H1 (cell line): ENCODE results near the gene FTL. TPM values are rescaled to one million over a fixed set of nuclear protein-coding genes. Genes with fewer than 3 reads are reported as not detected.

Experiments used
- CTCF ChIA-PET: fragments of 300-600 bp; sonication (Branson Sonifier 250); formaldehyde crosslinking; loops from one replicate; lab custom pipeline; 2021; ENCODE audit not compliant: partially characterized antibody; lab: Charles Lee
- POLR2A ChIA-PET: fragments of 300-600 bp; sonication (Branson Sonifier 250); formaldehyde crosslinking; loops from one replicate; lab custom pipeline; 2021; ENCODE audit warnings: inconsistent platforms; ENCODE audit not compliant: partially characterized antibody; lab: Charles Lee
- DNase-seq, 2 experiments: peaks; one replicate each; pipeline versions ENCODE4 v3.0.0 to v3.0.0-alpha.2; 2010 to 2022; ENCODE audit warnings: low spot score in 2 of 2, low read depth in 1 of 2, mixed read lengths in 1 of 2
- FAIRE-seq: peaks from 2 replicates; lab custom pipeline; 2011; peaks lifted over from hg19 to GRCh38; lab: Jason Lieb, UNC
- H2AFZ ChIP-seq: 2 replicates; pipeline ENCODE4 v1.8.1; 2012; ENCODE audit warnings: low read length, inconsistent platforms
- H2AK5ac ChIP-seq: 2 replicates; pipeline ENCODE4 v1.6.1; 2013; ENCODE audit warnings: low read depth, low read length
- H2BK120ac ChIP-seq: replicated peaks from 2 replicates; pipeline ENCODE3; 2013; ENCODE audit warnings: low read depth, low read length, inconsistent platforms
- H2BK12ac ChIP-seq: 2 replicates; pipeline ENCODE4 v1.6.1; 2013; ENCODE audit warnings: low read depth, low read length
- H2BK15ac ChIP-seq: 2 replicates; pipeline ENCODE4 v1.6.1; 2013; ENCODE audit warnings: low read length
- H2BK20ac ChIP-seq: 2 replicates; pipeline ENCODE4 v1.6.1; 2013; ENCODE audit warnings: low read length
- H2BK5ac ChIP-seq: 2 replicates; pipeline ENCODE4 v1.6.1; 2013; ENCODE audit warnings: low read depth, low read length
- H3K14ac ChIP-seq: 2 replicates; pipeline ENCODE4 v1.6.1; 2013; ENCODE audit warnings: inconsistent platforms; ENCODE audit not compliant: insufficient read length
- H3K18ac ChIP-seq: 2 replicates; pipeline ENCODE4 v1.6.1; 2013; ENCODE audit warnings: low read length; ENCODE audit errors: extremely low read depth
- H3K23ac ChIP-seq: 2 replicates; pipeline ENCODE4 v1.6.1; 2013; ENCODE audit warnings: inconsistent platforms; ENCODE audit not compliant: insufficient read length
- H3K23me2 ChIP-seq: 2 replicates; pipeline ENCODE4 v1.6.1; 2013; ENCODE audit warnings: low read depth, low read length
- H3K27ac ChIP-seq: 2 replicates; pipeline ENCODE4 v1.6.1; 2011; ENCODE audit warnings: low read depth, low read length, inconsistent platforms
- H3K27me3 ChIP-seq, 4 experiments: replicated peaks in 1 of 4; 1 replicate in 1 of 4; 2 replicates in 3 of 4; pipeline versions ENCODE4 v1.6.1 to v1.8.1; 2011 to 2013; ENCODE audit warnings: low read length in 3 of 4, mild to moderate bottlenecking in 3 of 4, inconsistent platforms in 2 of 4, mixed read lengths in 2 of 4, moderate library complexity in 1 of 4; ENCODE audit not compliant: control insufficient read depth in 3 of 4, insufficient read depth in 3 of 4; ENCODE audit errors: extremely low read depth in 1 of 4
- H3K36me3 ChIP-seq, 4 experiments: 2 replicates each; pipeline versions ENCODE4 v1.6.1 to v1.8.1; 2011 to 2013; ENCODE audit warnings: mild to moderate bottlenecking in 4 of 4, low read length in 3 of 4, moderate library complexity in 2 of 4, control low read depth in 1 of 4, inconsistent platforms in 1 of 4; ENCODE audit not compliant: insufficient read depth in 4 of 4, control insufficient read depth in 2 of 4
- H3K4ac ChIP-seq: replicated peaks from 2 replicates; pipeline ENCODE3; 2013; ENCODE audit warnings: low read length, low read depth, mixed read lengths, inconsistent platforms; ENCODE audit not compliant: insufficient read length
- H3K4me1 ChIP-seq, 4 experiments: replicated peaks in 1 of 4; 1 replicate in 1 of 4; 2 replicates in 3 of 4; pipeline versions ENCODE4 v1.6.1 to v1.8.1; 2011 to 2013; ENCODE audit warnings: low read length in 3 of 4, inconsistent platforms in 2 of 4, mixed read lengths in 1 of 4; ENCODE audit not compliant: insufficient read depth in 4 of 4, control insufficient read depth in 3 of 4
- H3K4me2 ChIP-seq, 2 experiments: 2 replicates each; pipeline versions ENCODE4 v1.6.1 to v1.8.1; 2011 to 2013; ENCODE audit warnings: low read depth in 2 of 2, low read length in 2 of 2, control low read depth in 1 of 2, inconsistent platforms in 1 of 2, mild to moderate bottlenecking in 1 of 2; ENCODE audit not compliant: insufficient read depth in 1 of 2
- H3K4me3 ChIP-seq, 4 experiments: fragments of 200-600, 300-600 bp in 1 of 4; sonication (generic), shearing (Covaris generic), sonication (Bioruptor Twin) in 1 of 4; 2 replicates each; pipeline versions ENCODE4 v1.5.1 to v1.8.1; 2011 to 2016; ENCODE audit warnings: low read length in 4 of 4, low read depth in 3 of 4, control low read depth in 2 of 4, inconsistent platforms in 2 of 4, mild to moderate bottlenecking in 2 of 4, mixed read lengths in 1 of 4, moderate library complexity in 1 of 4; ENCODE audit not compliant: insufficient read depth in 2 of 4; ENCODE audit errors: extremely low read depth in 1 of 4
- H3K56ac ChIP-seq: replicated peaks from 2 replicates; pipeline ENCODE3; 2013; ENCODE audit warnings: low read depth, mild to moderate bottlenecking, mixed read lengths, low read length, inconsistent platforms; ENCODE audit not compliant: insufficient read length
- H3K79me1 ChIP-seq: 2 replicates; pipeline ENCODE4 v1.6.1; 2013; ENCODE audit warnings: low read depth, low read length, control low read depth
- H3K79me2 ChIP-seq, 2 experiments: 2 replicates each; pipeline versions ENCODE4 v1.6.1 to v1.8.1; 2012 to 2013; ENCODE audit warnings: low read length in 2 of 2, mild to moderate bottlenecking in 2 of 2, inconsistent platforms in 1 of 2; ENCODE audit not compliant: insufficient read depth in 2 of 2, control insufficient read depth in 1 of 2
- H3K9ac ChIP-seq, 4 experiments: replicated peaks in 1 of 4; 1 replicate in 1 of 4; 2 replicates in 3 of 4; pipeline versions ENCODE4 v1.6.1 to v1.8.1; 2011 to 2013; ENCODE audit warnings: low read depth in 3 of 4, low read length in 3 of 4, control low read depth in 2 of 4, mild to moderate bottlenecking in 2 of 4, moderate library complexity in 2 of 4, inconsistent platforms in 1 of 4; ENCODE audit errors: extremely low read depth in 1 of 4
- H3K9me3 ChIP-seq, 2 experiments: 2 replicates each; pipeline versions ENCODE4 v1.6.1 to v1.8.1; 2012 to 2013; ENCODE audit warnings: mild to moderate bottlenecking in 2 of 2, moderate library complexity in 2 of 2, control low read depth in 1 of 2, inconsistent platforms in 1 of 2, low read depth in 1 of 2, low read length in 1 of 2, mixed read lengths in 1 of 2; ENCODE audit not compliant: insufficient read depth in 2 of 2
- H4K20me1 ChIP-seq, 2 experiments: replicated peaks in 1 of 2; 2 replicates each; pipeline versions ENCODE3 to v1.8.1; 2011 to 2013; ENCODE audit warnings: inconsistent platforms in 2 of 2, low read length in 2 of 2, mild to moderate bottlenecking in 1 of 2; ENCODE audit not compliant: insufficient read depth in 2 of 2, control insufficient read depth in 1 of 2
- H4K5ac ChIP-seq: 2 replicates; pipeline ENCODE4 v1.6.1; 2013; ENCODE audit warnings: low read length, low read depth, mixed read lengths, inconsistent platforms; ENCODE audit not compliant: insufficient read length
- H4K8ac ChIP-seq: 2 replicates; pipeline ENCODE4 v1.8.0; 2013; ENCODE audit warnings: mild to moderate bottlenecking, moderate library complexity, low read length, inconsistent platforms; ENCODE audit not compliant: insufficient read depth; ENCODE audit errors: extremely low read depth
- H4K91ac ChIP-seq: replicated peaks from 2 replicates; pipeline ENCODE3; 2013; ENCODE audit warnings: low read length, mixed read lengths, inconsistent platforms; ENCODE audit not compliant: insufficient read length
- ASH2L ChIP-seq: fragments of 200-600, 300-600 bp; sonication (generic); IDR thresholded peaks from one replicate; pipeline ENCODE4 v1.7.1; 2017; ENCODE audit warnings: low read length
- CREB1 ChIP-seq: IDR thresholded peaks from 2 replicates; pipeline ENCODE4 v1.6.1; 2012; ENCODE audit warnings: inconsistent platforms
- CTBP2 ChIP-seq: IDR thresholded peaks from 2 replicates; pipeline ENCODE4 v1.7.0; 2011; ENCODE audit warnings: borderline replicate concordance, mild to moderate bottlenecking, moderate library complexity, mixed read lengths, low read length; ENCODE audit not compliant: insufficient read depth, insufficient read length
- EZH2 ChIP-seq: fragments of 200-600 bp; sonication (generic); IDR thresholded peaks from 2 replicates; pipeline ENCODE4 v1.7.1; 2012; ENCODE audit warnings: low read depth, mild to moderate bottlenecking, moderate library complexity, low read length, inconsistent platforms; ENCODE audit not compliant: severe bottlenecking
- GABPA ChIP-seq: IDR thresholded peaks from 2 replicates; pipeline ENCODE4 v1.6.1; 2011; ENCODE audit warnings: mild to moderate bottlenecking, low read length, moderate library complexity, borderline replicate concordance; ENCODE audit not compliant: insufficient read depth
- JUND ChIP-seq: IDR thresholded peaks from 2 replicates; pipeline ENCODE4 v1.6.1; 2011; ENCODE audit warnings: mild to moderate bottlenecking, improper control_type of control experiment, low read length
- NANOG ChIP-seq: IDR thresholded peaks from 2 replicates; pipeline ENCODE4 v1.6.1; 2011; ENCODE audit warnings: low read length, low read depth, mild to moderate bottlenecking, inconsistent platforms; ENCODE audit not compliant: insufficient read depth, poor library complexity, severe bottlenecking
- PHF8 ChIP-seq: fragments of 200-600 bp; sonication (generic); conservative IDR thresholded peaks from 2 replicates; pipeline ENCODE4 v1.7.1; 2012; ENCODE audit warnings: low read depth, mild to moderate bottlenecking, inconsistent platforms, low read length, moderate library complexity
- RAD21 ChIP-seq, 2 experiments: IDR thresholded peaks in 1 of 2; conservative IDR thresholded peaks in 1 of 2; 2 replicates each; pipeline ENCODE4 v1.6.1; 2011; ENCODE audit warnings: low read depth in 2 of 2, low read length in 2 of 2, improper control_type of control experiment in 1 of 2, inconsistent platforms in 1 of 2, mild to moderate bottlenecking in 1 of 2, moderate library complexity in 1 of 2
- RFX5 ChIP-seq: IDR thresholded peaks from 2 replicates; pipeline ENCODE4 v1.6.1; 2011; ENCODE audit warnings: low read depth, low read length, improper control_type of control experiment, borderline replicate concordance
- SUZ12 ChIP-seq: fragments of 200-600 bp; sonication (generic); IDR thresholded peaks from 2 replicates; pipeline ENCODE4 v1.6.1; 2012; ENCODE audit warnings: mild to moderate bottlenecking, inconsistent platforms, low read length, moderate library complexity, mixed read lengths
- WGBS, 2 experiments: shearing (Covaris generic) in 1 of 2; methylation state at CpG; one replicate each; pipeline versions ENCODE4 v1.1.6 to v1.1.7; 2013 to 2015; ENCODE audit warnings: low lambda C conversion rate in 2 of 2, mixed read lengths in 2 of 2, inconsistent platforms in 1 of 2, low coverage in 1 of 2, missing lambda C conversion rate in 1 of 2; ENCODE audit not compliant: insufficient replicate concordance in 2 of 2, insufficient coverage in 1 of 2, insufficient read length in 1 of 2; ENCODE audit errors: extremely low coverage in 1 of 2, missing lambda C conversion rate in 1 of 2; 5-methylcytosine and 5-hydroxymethylcytosine counted together
- polyA plus RNA-seq, 7 experiments: library from polyadenylated mRNA; depleted of rRNA in 3 of 7; stranded (reverse) in 5 of 7; unstranded in 2 of 7; fragments of >200 nt in 5 of 7; fragments of 200-250 nt in 2 of 7; gene quantifications; 1 replicate in 5 of 7; 2 replicates in 1 of 7; 4 replicates in 1 of 7; pipeline versions ENCODE4 v1.2.1 to v1.2.3, GENCODE V29; 2011 to 2013; ENCODE audit warnings: missing spikeins in 2 of 7, mixed read lengths in 2 of 7
- total RNA-seq: library from RNA; stranded (reverse); fragmentation: NEBNext Ultra II Directional; extraction: Animal tissue kit (Norgen Biotek cat#: 25700); gene quantifications from 2 replicates; pipeline ENCODE4 v1.2.1, GENCODE V29; 2021

Gene FTL
- total and polyA plus RNA-seq, 2 of the 8 experiments (the other 6 are each of a cell fraction or from before 2014, with no cell fraction given): 1,751 to 2,427 TPM

- TF ChIP-seq CREB1 (no peak), ASH2L (no peak), RFX5 (no peak), NANOG (no peak), RAD21 (IDR thresholded peaks at IDR 0.05 in 1 of 2, conservative IDR thresholded peaks at IDR 0.05 in 1 of 2; ENCODE audit: low read depth in 2 of 2, low read length in 2 of 2) (no peak), EZH2 (no peak), JUND (no peak), CTBP2 (no peak), GABPA (no peak), SUZ12 (no peak), PHF8 (no peak)
- TF ChIP-seq, all 59 proteins: peak for 0
- Histone ChIP-seq H3K4ac (no peak overlapping the region), H3K23me2 (peaks cover 6% of the 10 kb centered on the region; the same call in 1 of the 2 replicates), H3K27me3 (no peaks in the 10 kb centered on the region), H3K9me3 (no peaks in the 10 kb centered on the region), H2BK120ac (no peak overlapping the region), H3K9ac (no peak overlapping the region), H3K4me3 (no peak overlapping the region), H2AFZ (no peak overlapping the region), H3K4me2 (no peak overlapping the region), H3K4me1 (peaks cover 0 to 1% (median 0%) of the 10 kb centered on the region in 4 experiments; a peak in 2 of 7 replicates), H3K18ac (no peak overlapping the region), H3K23ac (no peak overlapping the region), H2AK5ac (no peak overlapping the region), H3K36me3 (peaks cover 3 to 21% (median 10%) of the 10 kb centered on the region in 4 experiments; a peak in 5 of 8 replicates), H4K91ac (no peak overlapping the region), H2BK15ac (no peak overlapping the region), H3K14ac (no peak overlapping the region), H4K8ac (no peak overlapping the region), H3K56ac (no peak overlapping the region), H2BK12ac (no peak overlapping the region), H4K5ac (no peak overlapping the region), H3K79me2 (peaks cover 0 to 7% of the 10 kb centered on the region in 2 experiments; a peak in 1 of 4 replicates), H2BK20ac (no peak overlapping the region), H3K79me1 (peaks cover 4% of the 10 kb centered on the region), H4K20me1 (peaks cover 0 to 10% of the 10 kb centered on the region in 2 experiments), H2BK5ac (no peak overlapping the region), H3K27ac (no peak overlapping the region)
- no peak for DNase-seq
- FAIRE-seq: no peak
- POLR2A ChIA-PET: interaction anchor here (0.7 to 1.2 kb wide), 3 partner anchors 19 to 147 kb away, joined by 3 read pairs; no protein-coding TSS in a partner anchor
- CTCF ChIA-PET: interaction anchor here (1.2 to 2.9 kb wide), 3 partner anchors 9 to 18 kb away, joined by 3 to 13 read pairs (median 5); no protein-coding TSS in a partner anchor
- 95% methylated on average over 8 of the region's 9 CpGs; no CpG with 5 or more reads in 1 of the 2 experiments for WGBS, 2 experiments
Observed at GRCh38 chr19:48988860-48989259, 23.8 kb downstream of the FTL start.
